SIG-M5 treated with dmso at 0.1 percent for 504 hours (cell line): ENCODE measurements around the gene CCDC74B.
"Not testable (repeated sequence)": the region's sequence is repeated elsewhere in the genome, so short reads cannot be mapped to it uniquely, and the experiment has no call there.

Experiments
- DNase-seq: peaks from one replicate; lab custom pipeline; 2025; ENCODE audit not compliant: unreplicated experiment; lab: John Stamatoyannopoulos, UW

The CCDC74B gene

GRCh38 chr2:130169163-130169562, 24.3 kb upstream of the CCDC74B start:
- DNase-seq = not testable (repeated sequence)

- not testable (repeated sequence) for DNase-seq
Observed at GRCh38 chr2:130166611-130167010, 21.7 kb upstream of the CCDC74B start.

GRCh38 chr2:130165293-130166016, 20.5 kb upstream of the CCDC74B start:
- no peak for DNase-seq

GRCh38 chr2:130162968-130163367, 18.1 kb upstream of the CCDC74B start:
- DNase-seq = no peak

GRCh38 chr2:130162486-130162885, 17.6 kb upstream of the CCDC74B start:
- not testable (repeated sequence) for DNase-seq

- not testable (repeated sequence) for DNase-seq
Observed at GRCh38 chr2:130160838-130161705, 16.2 kb upstream of the CCDC74B start.

- DNase-seq = no peak
Observed at GRCh38 chr2:130160131-130160530, 15.2 kb upstream of the CCDC74B start.

- DNase-seq = not testable (repeated sequence)
Observed at GRCh38 chr2:130159376-130159775, 14.5 kb upstream of the CCDC74B start.

- DNase-seq = no peak
Observed at GRCh38 chr2:130158631-130159030, 13.7 kb upstream of the CCDC74B start.

- not testable (repeated sequence) for DNase-seq
Observed at GRCh38 chr2:130157825-130158514, 13.1 kb upstream of the CCDC74B start.

GRCh38 chr2:130157354-130157753, 12.4 kb upstream of the CCDC74B start:
- DNase-seq = not testable (repeated sequence)

GRCh38 chr2:130156624-130157004, 11.7 kb upstream of the CCDC74B start:
- DNase-seq = no peak

GRCh38 chr2:130155956-130156623, 11.2 kb upstream of the CCDC74B start:
- DNase-seq = peak; percentile 23

- no peak for DNase-seq
Observed at GRCh38 chr2:130154773-130155765, 10.2 kb upstream of the CCDC74B start.

- not testable (repeated sequence) for DNase-seq
Observed at GRCh38 chr2:130154423-130154770, 9.5 kb upstream of the CCDC74B start.

- not testable (repeated sequence) for DNase-seq
Observed at GRCh38 chr2:130153721-130154422, 9.0 kb upstream of the CCDC74B start.

- DNase-seq = no peak
Observed at GRCh38 chr2:130152816-130153595, 8.1 kb upstream of the CCDC74B start.

- not testable (repeated sequence) for DNase-seq
Observed at GRCh38 chr2:130152136-130152815, 7.4 kb upstream of the CCDC74B start.
